Stimulated activated CD8-positive, alpha-beta memory T cell treated with anti-CD3 and anti-CD28 coated beads, Interleukin-12 subunit alpha, Interleukin-12 subunit beta, amount 100 ng/mL, for 24 hours (primary cell): ENCODE data around the gene EXOC4.
"Not testable (repeated sequence)": the region's sequence is repeated elsewhere in the genome, so short reads cannot be mapped to it uniquely, and the experiment has no call there.

Experiments used
- DNase-seq: peaks from one replicate; pipeline ENCODE4 v3.0.0-alpha.2; 2020; ENCODE audit errors: extremely low read depth

EXOC4 gene

DNA sequence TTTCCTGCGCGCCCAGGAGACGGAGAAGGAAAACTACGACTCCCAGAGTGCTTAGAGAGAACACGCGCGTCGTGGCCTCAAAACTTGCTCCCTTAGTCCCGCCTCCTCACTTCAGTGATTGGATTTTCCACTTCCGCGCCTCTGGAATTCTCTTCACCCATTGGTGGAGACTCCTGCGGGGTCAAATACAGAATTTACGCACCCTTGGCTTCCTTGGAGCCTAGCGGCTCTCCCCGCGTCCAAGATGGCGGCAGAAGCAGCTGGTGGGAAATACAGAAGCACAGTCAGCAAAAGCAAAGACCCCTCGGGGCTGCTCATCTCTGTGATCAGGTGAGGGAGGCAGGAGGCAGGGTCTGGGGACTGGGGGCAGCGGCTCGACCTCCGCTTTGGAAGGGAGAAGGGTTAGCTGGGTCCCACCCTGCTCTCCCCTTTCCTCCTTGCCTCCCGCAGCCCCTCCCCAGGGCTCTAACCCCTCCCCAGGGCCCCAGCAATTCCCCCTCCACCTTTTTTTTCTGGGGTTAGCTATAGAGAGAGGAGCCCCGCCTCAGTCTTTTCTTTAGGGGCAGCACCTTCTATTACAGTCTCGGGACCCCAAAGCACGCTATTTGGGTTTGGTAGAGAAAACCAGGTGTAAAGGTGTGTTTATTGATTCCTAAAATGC lies at the start of gene EXOC4:
Gene EXOC4 (plus strand): TSS at position 221 of the 661 bp plus-strand sequence.
- DNase-seq = peak; percentile 66

DNA sequence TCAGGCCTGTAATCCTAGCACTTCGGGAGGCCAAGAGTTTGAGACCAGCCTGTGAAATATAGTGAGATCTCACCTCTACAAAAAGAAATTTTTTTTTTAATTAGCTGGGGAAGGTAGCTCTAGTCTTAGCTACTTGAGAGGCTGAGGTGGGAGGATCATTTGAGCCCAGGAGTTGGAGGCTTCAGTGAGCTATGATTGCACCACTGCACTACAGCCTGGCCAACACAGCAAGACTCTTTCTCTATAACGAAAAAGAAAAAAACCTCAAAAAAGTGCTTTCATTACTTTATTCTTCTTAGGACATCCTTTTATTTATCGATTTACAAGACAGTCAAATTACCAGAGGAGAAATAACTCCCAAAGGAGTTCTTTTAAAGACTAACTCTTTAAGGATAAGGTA lies 49.4 kb upstream of the EXOC4 start:
- no peak for DNase-seq

DNA sequence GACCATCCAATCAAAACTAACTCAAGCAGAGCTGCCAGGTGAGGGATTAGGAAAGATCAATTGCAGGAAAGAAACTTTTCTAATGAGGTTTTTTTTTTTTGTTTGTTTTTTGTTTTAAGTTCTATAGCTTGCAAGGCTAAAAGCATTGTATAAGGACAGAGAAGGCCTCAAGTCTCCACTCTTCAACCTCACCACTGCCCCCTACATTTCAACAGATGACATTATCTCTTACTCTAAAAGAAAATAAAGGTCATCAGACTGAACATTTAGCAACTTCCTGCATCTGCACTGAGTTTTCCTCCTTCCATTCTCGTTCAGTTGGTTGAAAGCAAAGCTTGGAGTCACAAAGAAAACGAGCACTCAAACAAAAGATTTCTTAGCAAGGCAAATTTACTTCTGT lies 45.2 kb upstream of the EXOC4 start:
- DNase-seq = no peak

DNA sequence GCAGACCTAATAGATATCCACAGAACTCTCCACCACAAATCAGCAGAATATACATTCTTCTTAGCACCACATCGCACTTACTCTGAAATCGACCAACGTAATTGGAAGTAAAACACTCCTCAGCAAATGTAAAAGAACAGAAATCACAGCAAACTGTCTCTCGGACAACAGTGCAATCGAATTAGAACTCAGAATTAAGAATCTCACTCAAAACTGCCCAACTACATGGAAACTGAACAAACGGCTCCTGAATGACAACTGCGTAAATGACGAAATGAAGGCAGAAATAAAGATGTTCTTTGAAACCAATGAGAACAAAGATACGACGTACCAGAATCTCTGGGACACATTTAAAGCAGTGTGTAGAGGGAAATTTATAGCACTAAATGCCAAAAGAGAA lies 42.1 kb upstream of the EXOC4 start:
- DNase-seq = not testable (repeated sequence)

DNA sequence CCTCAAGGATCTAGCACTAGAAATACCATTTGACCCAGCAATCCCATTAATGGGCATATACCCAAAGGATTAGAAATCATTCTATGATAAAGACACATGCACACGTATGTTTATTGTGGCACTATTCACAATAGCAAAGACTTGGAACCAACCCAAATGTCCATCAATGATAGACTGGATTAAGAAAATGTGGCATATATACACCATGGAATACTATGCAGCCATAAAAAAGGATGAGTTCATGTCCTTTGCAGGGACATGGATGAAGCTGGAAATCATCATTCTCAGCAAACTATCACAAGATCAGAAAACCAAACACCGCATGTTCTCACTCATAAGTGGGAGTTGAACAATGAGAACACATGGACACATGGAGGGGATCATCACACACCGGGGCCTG lies 39.1 kb upstream of the EXOC4 start:
- not testable (repeated sequence) for DNase-seq

DNA sequence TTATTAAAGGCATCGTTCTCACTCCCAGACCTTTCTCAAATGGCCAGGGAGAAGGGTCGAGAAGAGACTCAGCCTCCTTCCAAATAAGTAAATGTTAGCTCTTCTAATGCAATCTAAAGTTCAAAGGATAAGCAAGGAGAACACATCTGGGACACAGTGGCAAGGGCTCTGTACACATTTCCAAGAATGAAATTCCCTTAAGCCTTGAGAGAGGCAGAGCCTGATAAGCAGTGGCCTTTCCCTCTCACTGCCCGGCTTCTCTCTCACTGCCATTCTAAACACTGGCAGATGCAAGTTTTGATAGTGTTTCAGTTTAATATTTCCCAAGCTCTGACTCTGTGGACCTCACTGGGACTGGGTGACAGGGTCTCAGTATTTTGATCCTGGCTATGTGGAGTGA lies 35.1 kb upstream of the EXOC4 start:
- no peak for DNase-seq

DNA sequence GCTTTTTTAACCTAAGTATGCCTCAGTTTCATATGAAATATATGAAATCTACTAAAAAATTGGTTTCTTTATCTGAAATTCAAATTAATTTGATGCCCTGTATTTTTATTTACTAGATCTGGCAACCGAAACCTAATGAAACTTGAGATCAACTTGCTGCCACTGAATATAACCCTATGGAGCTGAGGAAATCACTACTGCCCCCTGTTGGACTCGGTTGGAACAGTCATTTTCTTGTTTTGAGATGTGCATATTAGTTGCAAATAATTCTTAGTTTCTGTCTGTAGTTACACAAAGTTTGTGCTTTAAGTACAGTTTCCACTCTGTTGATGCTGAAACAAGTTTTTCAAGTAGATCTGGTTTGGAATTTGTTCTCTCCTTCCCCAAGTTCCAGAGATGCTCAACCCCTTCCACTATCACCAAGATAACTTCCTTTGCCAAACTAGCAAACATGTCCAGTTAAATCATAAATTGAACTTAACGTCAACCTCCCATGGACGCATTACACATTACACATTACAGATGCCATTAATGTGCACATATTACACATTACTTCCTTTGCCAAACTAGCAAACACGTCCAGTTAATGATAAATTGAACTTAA lies 22.2 kb upstream of the EXOC4 start:
- no peak for DNase-seq

DNA sequence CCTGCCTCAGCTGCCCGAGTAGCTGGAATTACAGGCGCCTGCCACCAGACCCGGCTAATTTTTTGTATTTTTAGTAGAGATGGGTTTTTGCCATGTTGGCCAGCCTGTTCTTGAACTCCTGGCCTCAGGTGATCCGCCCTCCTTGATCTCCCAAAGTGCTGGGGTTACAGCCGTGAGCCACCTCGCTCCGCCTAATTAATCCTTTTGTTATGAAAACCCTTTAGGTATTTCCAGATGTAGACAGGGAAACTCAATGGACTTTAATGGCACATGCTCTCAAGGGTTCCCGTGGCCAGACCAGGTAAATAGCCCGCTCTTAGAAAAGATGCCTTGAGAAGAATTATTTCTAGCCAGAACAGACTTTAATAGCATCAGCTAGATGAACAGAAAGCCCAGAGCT lies 19.7 kb upstream of the EXOC4 start:
- no peak for DNase-seq

DNA sequence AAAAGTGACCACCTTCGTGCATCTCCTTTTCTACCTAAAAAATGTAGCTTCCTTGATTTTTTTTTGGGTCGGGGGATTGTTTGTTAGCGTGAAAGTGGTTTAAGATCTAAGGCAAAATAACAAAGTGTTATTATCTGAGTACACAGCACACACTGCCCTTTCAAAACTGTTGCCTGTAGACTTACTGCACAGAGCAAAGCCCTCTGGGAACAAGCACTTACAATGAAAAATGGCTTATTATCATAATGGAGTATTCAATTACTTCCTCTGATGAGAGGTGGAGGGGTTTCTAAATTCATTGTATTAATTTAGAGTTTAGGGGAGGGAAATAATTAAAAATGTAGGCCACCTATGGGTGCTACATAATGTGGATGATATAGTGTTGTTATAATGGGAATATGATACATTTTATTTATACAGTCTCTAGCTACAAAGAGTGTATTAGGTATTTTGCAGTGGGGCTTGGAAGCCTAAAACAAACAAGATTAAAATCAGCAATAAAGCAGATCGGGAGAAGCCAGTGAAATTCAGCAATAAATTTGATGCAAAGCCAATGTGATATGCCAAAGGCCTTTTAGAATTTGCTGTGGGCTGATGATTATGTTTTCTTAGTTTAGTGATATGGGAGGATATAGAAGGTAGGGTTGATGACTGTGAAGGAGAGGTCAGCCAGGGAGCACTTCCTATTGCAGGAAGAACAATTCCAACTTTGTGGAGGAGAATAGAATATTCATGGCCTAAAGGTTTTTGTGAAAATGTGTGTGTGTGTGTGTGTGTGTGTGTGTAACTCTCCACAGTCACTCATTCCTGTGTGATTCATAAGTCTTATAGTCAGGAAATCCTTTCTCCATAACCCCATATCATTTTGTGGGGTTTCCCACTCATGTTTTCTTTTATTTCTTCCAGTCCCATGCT lies 17.7 kb upstream of the EXOC4 start:
- DNase-seq = no peak

DNA sequence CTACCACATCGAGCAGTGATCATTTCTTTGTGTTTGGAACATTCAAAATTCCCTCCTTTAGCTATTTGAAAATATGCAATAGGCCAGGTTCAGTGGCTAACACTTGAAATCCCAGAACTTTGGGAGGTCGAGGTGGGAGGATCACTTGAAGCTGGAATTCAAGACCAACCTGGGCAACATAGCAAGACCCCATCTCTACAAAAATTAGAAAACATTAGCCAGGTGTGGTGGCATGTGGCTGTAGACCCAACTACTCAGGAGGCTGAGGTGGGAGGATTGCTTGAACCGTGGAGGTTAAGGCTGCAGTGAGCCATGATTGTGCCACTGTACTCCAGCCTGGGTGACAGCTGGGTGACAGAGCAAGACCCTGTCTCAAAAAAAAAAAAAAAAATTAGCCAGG lies 15.3 kb upstream of the EXOC4 start:
- no peak for DNase-seq

DNA sequence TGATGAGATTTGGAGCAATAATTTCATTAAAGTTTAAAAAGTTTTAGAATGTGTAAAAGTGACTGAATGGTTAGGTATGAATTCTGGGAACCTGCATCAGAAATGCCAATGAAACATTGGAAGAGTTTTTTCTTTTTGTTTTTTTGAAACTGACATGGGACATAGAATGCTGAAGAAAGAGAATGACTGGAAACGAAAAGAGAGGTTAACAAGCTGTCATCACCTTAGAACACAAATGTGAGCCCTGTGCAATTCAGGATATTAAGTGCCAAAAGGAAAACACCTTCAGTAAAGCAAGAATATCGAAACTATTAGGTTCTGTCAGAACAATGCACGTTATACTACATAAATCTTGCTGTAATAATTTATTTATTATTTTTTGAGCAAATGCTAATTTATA lies 12.6 kb upstream of the EXOC4 start:
- no peak for DNase-seq

DNA sequence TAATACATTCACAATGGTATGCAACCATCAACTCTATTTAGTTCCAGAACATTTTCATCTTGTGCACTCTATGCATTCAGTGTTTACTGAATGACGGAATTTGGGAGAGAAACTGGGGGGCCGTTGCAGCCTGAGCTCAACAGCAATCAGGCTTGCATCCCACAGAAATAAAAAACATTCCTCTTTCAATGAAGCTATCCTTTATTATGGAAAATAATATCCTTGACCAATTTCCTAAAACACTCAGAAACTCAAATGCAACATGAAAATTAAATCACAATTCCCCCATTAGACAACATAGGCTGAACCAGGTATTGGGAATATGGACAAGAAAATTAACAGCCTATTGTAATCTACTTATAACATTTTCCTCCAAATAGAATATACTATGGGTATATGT lies 6.3 kb upstream of the EXOC4 start:
- DNase-seq = no peak

DNA sequence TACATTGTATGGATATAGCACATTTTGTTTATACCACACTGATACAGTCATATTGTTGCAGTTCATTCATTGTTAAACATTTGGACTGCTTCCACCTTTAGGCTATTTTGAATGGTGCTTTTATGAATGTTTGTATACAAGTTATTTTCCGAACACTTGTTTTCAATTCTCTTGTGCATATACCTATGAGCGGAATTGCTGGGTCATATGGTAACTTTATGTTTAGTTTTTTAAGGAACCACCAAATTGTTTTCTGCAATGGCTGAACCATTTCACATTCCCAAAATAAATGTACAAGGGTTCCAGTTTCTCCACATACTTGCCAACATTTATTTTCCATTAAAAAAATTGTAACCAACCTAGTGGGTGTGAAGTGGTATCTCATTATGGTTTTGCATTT lies 4.0 kb upstream of the EXOC4 start:
- DNase-seq = no peak

DNA sequence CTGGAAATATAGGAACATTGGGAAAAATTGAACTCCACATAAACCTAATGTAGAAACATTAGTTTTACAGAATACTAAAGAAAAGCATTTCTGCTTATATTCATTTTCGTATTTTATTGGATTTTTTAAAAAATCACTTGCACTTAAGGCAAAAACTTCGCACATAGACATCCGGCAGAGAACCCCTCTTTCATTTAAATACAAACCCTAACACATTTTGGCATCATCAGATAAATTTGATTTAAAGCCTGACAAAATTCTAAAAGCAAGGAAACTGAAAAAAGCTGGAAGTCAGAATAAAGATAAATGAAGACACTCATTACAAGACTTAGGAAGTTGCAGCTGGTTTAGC lies 396 bp upstream of the EXOC4 start:
- DNase-seq = no peak

DNA sequence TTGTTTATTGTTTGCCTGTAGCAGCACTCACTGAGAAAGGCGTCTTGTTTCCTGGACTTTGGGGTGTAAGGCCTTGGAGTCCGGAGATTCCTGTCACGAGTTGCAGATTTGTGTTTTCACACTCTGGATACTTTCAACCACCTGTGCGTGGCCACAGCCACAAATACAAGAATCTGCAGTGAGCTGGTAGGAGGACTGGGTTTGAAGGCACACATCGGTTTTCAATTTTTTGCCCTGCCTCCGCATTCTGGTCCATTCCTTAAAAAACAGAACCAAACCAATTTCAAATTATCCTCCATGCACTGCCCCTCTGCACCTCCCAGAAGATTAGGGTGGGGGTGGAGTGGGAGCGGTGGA lies 619 bp downstream of the EXOC4 start:
- DNase-seq = no peak

DNA sequence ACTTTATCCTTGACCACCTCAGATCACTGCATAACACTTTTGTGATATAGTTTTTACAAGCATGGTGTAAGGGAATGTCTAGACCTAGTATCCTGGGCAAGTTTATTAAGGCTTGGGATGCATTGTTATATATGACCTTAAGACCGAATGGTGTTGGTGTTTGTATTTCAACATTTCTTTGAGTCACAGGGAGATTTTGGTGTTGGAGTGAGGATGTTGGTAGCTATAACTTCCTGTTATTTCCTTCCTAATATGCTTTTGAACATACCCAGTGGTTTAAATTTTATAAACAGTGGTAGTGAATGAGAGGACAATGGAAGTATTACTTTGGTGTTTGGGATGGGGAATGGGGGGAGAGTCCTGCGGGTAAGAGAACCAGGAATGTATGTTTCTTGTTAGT lies 2.6 kb downstream of the EXOC4 start:
- no peak for DNase-seq

DNA sequence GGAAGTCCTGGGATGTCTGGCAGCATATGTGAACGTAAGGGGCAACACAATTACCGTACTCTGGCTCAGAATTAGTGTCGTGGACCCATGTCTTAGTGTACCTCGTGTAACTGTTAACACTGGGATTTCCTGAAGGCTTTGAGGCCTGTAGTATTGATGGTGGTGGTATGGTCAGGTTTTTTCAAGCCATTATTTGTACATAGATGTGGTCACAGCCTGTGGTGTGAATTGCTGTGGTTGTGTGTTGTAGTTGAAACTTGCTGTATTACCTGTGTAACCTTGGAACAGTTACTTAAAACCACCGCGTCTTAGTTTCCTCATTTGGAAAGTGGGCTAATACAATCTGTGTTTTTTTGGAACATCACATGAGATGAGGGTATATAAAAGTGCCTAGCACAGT lies 5.3 kb downstream of the EXOC4 start:
- no peak for DNase-seq

DNA sequence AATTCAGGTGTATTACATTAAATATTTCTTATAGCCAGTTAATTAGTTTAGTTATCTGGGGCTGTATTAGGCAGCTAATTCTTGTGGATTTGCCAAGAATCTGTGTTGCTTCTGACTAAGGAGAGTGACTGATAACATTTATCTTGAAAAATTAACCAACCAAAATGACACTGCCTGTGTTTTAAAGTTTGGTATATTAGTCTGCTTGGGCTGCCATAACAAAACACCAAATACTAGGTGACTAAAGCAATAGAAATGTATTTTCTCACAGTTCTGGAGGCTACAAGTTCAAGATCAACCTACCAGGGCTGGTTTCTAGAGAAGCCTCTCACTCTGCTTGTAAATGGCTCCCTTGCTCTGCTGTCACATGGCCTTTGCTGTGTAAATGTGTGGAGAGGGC lies 12.9 kb downstream of the EXOC4 start:
- DNase-seq = no peak

DNA sequence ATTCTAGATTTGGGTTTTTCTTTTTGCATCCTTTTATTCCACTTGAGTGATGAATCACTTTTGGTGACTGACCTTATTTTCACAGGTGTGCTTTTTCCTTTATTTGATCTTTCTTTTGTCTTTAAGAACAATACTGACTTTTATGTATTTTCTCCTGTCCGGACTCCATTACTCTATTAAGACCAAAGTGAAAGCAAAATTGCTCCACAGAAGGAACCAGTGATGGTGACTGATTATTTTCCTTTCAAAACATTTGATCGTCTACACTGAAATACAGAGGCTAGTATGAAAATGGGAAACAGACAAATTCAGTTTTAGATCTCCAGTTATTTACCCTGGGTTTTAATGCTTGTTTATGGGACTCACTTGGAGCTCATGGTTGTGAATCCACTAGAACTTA lies 15.5 kb downstream of the EXOC4 start:
- DNase-seq = no peak

DNA sequence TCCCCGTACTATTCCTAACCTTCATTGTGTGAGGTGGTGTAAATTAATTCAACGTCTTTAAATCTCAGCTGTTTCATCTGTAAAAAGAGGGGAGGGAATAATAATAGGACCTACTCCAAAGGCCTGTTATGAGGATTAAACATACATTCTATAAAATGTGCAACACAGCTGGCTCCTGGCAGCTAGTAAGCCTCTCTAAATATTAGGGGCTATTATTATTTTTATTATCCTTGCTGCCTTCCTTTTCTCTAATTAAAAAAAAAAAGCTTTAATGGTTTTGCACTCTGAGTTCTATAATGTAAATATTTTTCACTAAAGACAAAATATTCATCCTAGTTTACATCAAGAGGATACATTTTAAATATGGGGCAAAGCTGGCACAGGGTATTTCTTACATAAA lies 19.5 kb downstream of the EXOC4 start:
- no peak for DNase-seq

DNA sequence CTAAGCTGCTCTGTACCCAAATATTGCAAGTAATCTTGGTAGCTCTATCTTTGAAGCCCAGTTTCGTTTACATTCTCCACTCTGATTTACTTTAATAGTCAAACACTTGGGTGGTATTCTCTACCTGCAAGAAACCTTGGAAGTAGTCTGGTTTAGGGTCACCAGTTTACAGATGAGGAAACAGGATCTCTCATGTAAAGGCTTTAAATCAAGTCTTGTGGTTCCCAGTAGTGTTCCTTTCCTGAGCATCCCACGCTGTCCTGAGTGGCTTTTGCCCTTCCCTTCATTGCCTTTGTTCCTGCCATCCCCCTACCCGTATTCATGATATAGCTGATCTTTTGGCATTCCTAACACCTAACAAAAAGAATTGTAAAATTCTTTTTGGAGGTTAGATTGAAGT lies 20.3 kb downstream of the EXOC4 start:
- no peak for DNase-seq

DNA sequence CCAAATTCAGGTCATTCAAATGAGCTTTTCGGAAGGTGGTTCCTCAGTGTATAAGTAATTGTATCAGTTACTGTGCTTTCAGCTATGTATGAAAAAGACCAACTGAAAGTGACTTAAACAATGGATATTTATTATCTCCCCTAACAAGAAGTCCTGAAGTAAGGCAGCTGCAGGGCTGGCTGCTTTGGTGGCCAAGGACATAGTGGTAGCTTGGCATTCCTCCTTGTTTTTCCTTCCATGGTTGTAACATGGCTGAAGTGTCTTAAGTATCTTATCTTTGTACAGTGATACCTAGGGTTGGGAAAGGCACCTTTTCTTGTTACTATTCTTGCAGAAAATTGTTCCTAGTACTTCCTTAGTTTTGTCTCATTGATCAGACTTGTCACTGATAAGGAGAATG lies 21.4 kb downstream of the EXOC4 start:
- no peak for DNase-seq

DNA sequence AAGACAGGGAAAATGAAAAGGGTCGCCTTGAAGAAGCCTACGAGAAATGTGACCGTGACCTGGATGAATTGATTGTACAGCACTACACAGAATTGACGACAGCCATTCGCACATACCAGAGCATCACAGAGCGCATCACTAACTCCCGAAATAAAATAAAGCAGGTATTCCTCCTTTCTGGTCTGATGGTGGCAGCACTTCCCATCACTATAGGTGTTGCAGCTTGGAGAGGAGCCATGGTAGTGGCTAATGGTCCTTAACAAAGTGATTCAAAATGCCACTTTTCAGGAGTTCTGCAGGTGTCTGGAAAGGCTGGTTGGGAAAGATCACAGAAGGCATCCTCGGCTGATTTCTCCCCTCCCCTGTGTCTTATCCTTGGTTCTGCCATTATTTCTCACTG lies 22.1 kb downstream of the EXOC4 start:
- DNase-seq = no peak
